GM13977 (cell line): ENCODE data around the gene PRKCA.

ENCODE experiments used
- DNase-seq: peaks from one replicate; pipeline ENCODE4 v3.0.0; 2012; ENCODE audit warnings: low spot score
- CTCF ChIP-seq: IDR thresholded peaks from 2 replicates; pipeline ENCODE4 v1.5.1; 2012; ENCODE audit warnings: mild to moderate bottlenecking, control low read depth; ENCODE audit not compliant: insufficient read depth; ENCODE audit errors: extremely low read depth, missing control alignments
- in situ Hi-C: fragments of 300-500 bp; cut with MboI; formaldehyde crosslinking; loops from one replicate; pipeline ENCODE4 v1.12.0; 2022; ENCODE audit warnings: low sequenced_read_pairs, low pct_unique_long_range_greater_than_20kb, mixed read lengths, inconsistent platforms; ENCODE audit not compliant: unreplicated experiment

PRKCA gene

GRCh38 chr17:66466840-66467367 lies 164.5 kb downstream of the PRKCA start:
- in situ Hi-C loops = no loop called here
- no peak for DNase-seq
- TF ChIP-seq CTCF = no peak

GRCh38 chr17:66467766-66468165 lies 165.4 kb downstream of the PRKCA start:
- in situ Hi-C loops = no loop called here
- no peak for DNase-seq
- no peak for TF ChIP-seq CTCF

GRCh38 chr17:66468241-66469087 lies 166.1 kb downstream of the PRKCA start:
- no peak for TF ChIP-seq CTCF
- DNase-seq = no peak
- in situ Hi-C loops = no loop called here

GRCh38 chr17:66469088-66469442 lies 166.7 kb downstream of the PRKCA start:
- TF ChIP-seq CTCF = no peak
- DNase-seq = no peak
- in situ Hi-C loops = no loop called here

- in situ Hi-C loops = no loop called here
- TF ChIP-seq CTCF = no peak
- no peak for DNase-seq
Measured at GRCh38 chr17:66469461-66469860, 167.0 kb downstream of the PRKCA start.

GRCh38 chr17:66469890-66470289 lies 167.5 kb downstream of the PRKCA start:
- DNase-seq = no peak
- TF ChIP-seq CTCF = no peak
- in situ Hi-C loops = no loop called here
